GM12891 (cell line): Measurements from ENCODE around the gene ERN1.

Experiments
- POLR2A ChIP-seq: IDR thresholded peaks from 2 replicates; pipeline ENCODE4 v1.6.1; 2011; ENCODE audit warnings: low read depth, low read length, control low read depth
- POLR2AphosphoS5 ChIP-seq: IDR thresholded peaks from 2 replicates; pipeline ENCODE4 v1.6.1; 2011; ENCODE audit warnings: low read depth, low read length, control low read depth
- POU2F2 ChIP-seq: IDR thresholded peaks from 2 replicates; pipeline ENCODE4 v1.6.1; 2011; ENCODE audit warnings: low read depth, mild to moderate bottlenecking, control low read depth, low read length, moderate library complexity
- SPI1 ChIP-seq: IDR thresholded peaks from 2 replicates; pipeline ENCODE4 v1.6.1; 2011; ENCODE audit warnings: low read depth, low read length, control low read depth
- TAF1 ChIP-seq: IDR thresholded peaks from 2 replicates; pipeline ENCODE4 v1.6.1; 2011; ENCODE audit warnings: low read depth, low read length, control low read depth

DNA sequence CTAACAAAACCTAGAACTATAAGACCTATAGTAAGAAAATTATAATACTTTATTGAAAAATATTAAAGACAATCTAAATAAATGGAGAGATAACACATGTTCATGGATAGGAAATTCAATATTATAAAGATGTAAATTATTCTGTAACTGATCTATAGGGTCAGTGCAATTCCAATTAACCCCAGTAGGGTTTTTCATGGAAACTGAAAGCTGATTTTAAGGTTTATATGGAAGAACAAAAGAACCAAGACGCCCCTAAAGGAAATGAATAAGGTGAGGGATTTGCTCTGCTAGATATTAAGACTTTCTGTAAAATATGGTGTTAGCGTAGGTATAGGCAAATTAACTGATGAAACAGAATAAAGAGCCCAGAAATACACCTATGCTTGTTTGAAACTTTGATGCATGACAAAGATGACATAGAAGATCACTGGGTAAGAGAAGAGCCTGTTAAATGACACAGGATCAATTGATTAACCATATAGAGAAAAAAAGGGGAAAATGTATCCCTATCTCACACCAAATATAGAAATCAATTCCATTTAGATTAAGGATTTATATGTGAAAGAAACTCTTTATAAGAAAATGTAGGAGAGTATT, 112.5 kb downstream of the ERN1 start:
- no peak for TF ChIP-seq POLR2A
- TF ChIP-seq POLR2AphosphoS5: no peak
- TF ChIP-seq TAF1: no peak
- no peak for TF ChIP-seq SPI1
- no peak for TF ChIP-seq POU2F2
